Activated CD8-positive, alpha-beta T cell treated with anti-CD3 and anti-CD28 coated beads for 36 hours (primary cell): ENCODE data around the gene ASXL3. TPM values are rescaled to one million over a fixed set of nuclear protein-coding genes. Genes with fewer than 3 reads are reported as not detected.

Experiments
- ATAC-seq: fragments of 200-7000 bp; cut with Tn5 transposase; one replicate; pipeline ENCODE4 v1.10.0; 2021; ENCODE audit warnings: mild to moderate bottlenecking, moderate library complexity
- CTCF ChIA-PET: fragments of 350-600 bp; sonication (Branson Sonifier 250); formaldehyde crosslinking; loops from one replicate; lab custom pipeline; 2021; ENCODE audit warnings: antibody characterized with exemption; lab: Charles Lee
- POLR2A ChIA-PET: fragments of 350-600 bp; sonication (Branson Sonifier 250); formaldehyde crosslinking; loops from one replicate; lab custom pipeline; 2021; ENCODE audit warnings: antibody characterized with exemption; lab: Charles Lee
- DNase-seq: peaks from one replicate; pipeline ENCODE4 v3.0.0-alpha.2; 2020
- H3K27ac Mint-ChIP-seq: one replicate; pipeline ENCODE4 v1.8.0; 2021; ENCODE audit warnings: mild to moderate bottlenecking, mixed read lengths
- H3K27me3 Mint-ChIP-seq: one replicate; pipeline ENCODE4 v1.8.0; 2021; ENCODE audit warnings: mixed read lengths
- H3K36me3 Mint-ChIP-seq: one replicate; pipeline ENCODE4 v1.8.0; 2021; ENCODE audit warnings: low read depth, mixed read lengths
- H3K4me1 Mint-ChIP-seq: one replicate; pipeline ENCODE4 v1.8.0; 2021; ENCODE audit warnings: low read depth, mixed read lengths
- H3K4me3 Mint-ChIP-seq: one replicate; pipeline ENCODE4 v1.8.0; 2021; ENCODE audit warnings: mild to moderate bottlenecking, moderate library complexity, mixed read lengths
- H3K9me3 Mint-ChIP-seq: one replicate; pipeline ENCODE4 v1.8.0; 2021; ENCODE audit warnings: mixed read lengths
- intact Hi-C: fragments of 100-400 bp; cut with micrococcal nuclease; formaldehyde crosslinking; loops from one replicate; pipeline ENCODE4 v1.10.0; 2022
- total RNA-seq, 2 experiments: library from RNA; stranded (reverse); gene quantifications; one replicate each; pipeline ENCODE4 v1.2.3, GENCODE V29; 2021
- TF ChIP-seq, protein P1 (sequence below): fragments of 200-600 bp; IDR thresholded peaks from one replicate; pipeline ENCODE4 v1.8.0; 2022; ENCODE audit warnings: antibody characterized with exemption, mild to moderate bottlenecking

ASXL3 gene
- total RNA-seq, 2 experiments from 2014 or later: not detected

DNA sequence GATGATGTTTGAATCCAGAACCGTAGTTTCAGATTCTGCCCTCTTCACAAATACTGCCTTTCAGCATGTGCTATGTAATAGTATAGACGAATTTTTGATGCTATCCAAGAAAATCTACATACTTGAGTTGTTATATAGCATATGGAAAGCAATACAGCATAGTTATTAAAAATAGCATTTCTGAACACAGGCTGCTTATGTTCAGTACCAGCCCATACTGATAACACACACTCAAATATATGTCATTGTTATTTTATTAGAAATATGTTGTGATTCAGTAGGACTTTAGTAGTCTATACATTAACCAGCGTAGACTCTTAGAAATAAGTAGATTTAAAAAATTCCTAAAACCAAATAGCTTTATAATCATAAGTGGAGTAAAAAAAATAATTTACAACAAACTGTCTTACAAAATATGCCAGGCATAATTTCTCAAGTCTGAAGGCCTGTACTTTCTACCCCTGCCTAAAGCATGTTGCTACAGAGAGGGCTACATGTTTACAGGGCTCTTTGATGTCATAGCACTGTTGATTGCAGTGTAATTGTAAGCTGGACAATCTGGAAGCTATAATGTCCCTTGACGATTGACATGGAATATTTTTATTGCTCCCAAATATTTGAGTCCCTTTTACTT is 86.3 kb downstream of the ASXL3 start:
- TF ChIP-seq, protein P1, sequence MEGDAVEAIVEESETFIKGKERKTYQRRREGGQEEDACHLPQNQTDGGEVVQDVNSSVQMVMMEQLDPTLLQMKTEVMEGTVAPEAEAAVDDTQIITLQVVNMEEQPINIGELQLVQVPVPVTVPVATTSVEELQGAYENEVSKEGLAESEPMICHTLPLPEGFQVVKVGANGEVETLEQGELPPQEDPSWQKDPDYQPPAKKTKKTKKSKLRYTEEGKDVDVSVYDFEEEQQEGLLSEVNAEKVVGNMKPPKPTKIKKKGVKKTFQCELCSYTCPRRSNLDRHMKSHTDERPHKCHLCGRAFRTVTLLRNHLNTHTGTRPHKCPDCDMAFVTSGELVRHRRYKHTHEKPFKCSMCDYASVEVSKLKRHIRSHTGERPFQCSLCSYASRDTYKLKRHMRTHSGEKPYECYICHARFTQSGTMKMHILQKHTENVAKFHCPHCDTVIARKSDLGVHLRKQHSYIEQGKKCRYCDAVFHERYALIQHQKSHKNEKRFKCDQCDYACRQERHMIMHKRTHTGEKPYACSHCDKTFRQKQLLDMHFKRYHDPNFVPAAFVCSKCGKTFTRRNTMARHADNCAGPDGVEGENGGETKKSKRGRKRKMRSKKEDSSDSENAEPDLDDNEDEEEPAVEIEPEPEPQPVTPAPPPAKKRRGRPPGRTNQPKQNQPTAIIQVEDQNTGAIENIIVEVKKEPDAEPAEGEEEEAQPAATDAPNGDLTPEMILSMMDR: no peak
- ChIA-PET CTCF (interaction anchor here (1.3 kb wide), 1 partner anchor 929 kb away, joined by 3 read pairs; no protein-coding TSS in a partner anchor), POLR2A (no interaction called here)
- DNase-seq (no peak), ATAC-seq (no peak)
- Mint-ChIP-seq H3K27me3 (no peaks in the 10 kb centered on the region), H3K9me3 (no peaks in the 10 kb centered on the region), H3K27ac (no peak overlapping the region), H3K4me1 (no peaks in the 10 kb centered on the region), H3K4me3 (no peak overlapping the region), H3K36me3 (no peaks in the 10 kb centered on the region)
- intact Hi-C loops: no loop called here

DNA sequence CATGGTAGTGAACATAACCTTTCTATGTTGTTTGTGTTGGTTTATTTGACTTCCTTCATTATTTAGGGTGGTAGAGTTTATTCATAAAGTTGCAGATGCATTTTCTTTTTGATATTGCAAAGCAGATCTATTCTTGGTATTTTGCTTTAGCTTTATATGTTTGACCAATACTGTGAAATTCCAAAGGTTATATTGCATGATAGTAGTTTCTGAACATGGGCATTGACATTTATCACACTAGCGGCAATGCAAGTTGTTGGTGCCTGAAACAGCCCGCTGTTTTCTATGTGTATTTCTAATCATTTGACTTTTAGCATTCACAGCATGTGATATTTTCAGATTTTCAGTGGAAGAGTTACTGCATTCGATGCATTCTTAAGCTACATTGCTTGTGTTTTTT is 87.2 kb downstream of the ASXL3 start:
- ChIA-PET CTCF (no interaction called here), POLR2A (no interaction called here)
- H3K36me3 Mint-ChIP-seq: no peaks in the 10 kb centered on the region
- ATAC-seq (no peak), DNase-seq (no peak)
- H3K27ac Mint-ChIP-seq: no peak overlapping the region
- intact Hi-C loops: no loop called here
- H3K9me3 Mint-ChIP-seq: no peaks in the 10 kb centered on the region
- no peak overlapping the region for H3K4me3 Mint-ChIP-seq
- no peaks in the 10 kb centered on the region for H3K27me3 Mint-ChIP-seq
- TF ChIP-seq, protein P1: no peak
- no peaks in the 10 kb centered on the region for H3K4me1 Mint-ChIP-seq

DNA sequence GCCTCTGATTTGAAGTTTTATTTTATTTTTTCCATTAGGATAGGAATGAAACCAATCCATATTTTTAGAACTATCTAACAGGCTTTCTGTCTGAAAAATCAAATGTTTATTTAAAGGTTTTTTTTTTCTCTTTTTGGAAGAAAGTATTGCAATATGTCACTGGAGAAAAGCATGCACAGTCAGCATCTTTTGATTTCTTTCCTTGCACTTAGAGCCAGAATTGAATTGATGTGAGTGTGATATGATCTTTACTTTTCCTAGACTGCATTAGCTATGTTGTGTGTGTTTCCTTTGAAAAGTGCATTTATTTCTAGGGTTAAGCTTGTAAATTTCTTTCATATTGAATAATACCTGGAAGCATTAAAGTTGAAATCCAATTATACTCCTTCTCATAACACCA is 87.6 kb downstream of the ASXL3 start:
- Mint-ChIP-seq H3K27ac (no peak overlapping the region), H3K9me3 (no peaks in the 10 kb centered on the region), H3K36me3 (no peaks in the 10 kb centered on the region), H3K4me3 (no peak overlapping the region), H3K27me3 (no peaks in the 10 kb centered on the region), H3K4me1 (no peaks in the 10 kb centered on the region)
- CTCF ChIA-PET: no interaction called here
- ATAC-seq (no peak), DNase-seq (no peak)
- POLR2A ChIA-PET: no interaction called here
- intact Hi-C loops: no loop called here
- TF ChIP-seq, protein P1: no peak

DNA sequence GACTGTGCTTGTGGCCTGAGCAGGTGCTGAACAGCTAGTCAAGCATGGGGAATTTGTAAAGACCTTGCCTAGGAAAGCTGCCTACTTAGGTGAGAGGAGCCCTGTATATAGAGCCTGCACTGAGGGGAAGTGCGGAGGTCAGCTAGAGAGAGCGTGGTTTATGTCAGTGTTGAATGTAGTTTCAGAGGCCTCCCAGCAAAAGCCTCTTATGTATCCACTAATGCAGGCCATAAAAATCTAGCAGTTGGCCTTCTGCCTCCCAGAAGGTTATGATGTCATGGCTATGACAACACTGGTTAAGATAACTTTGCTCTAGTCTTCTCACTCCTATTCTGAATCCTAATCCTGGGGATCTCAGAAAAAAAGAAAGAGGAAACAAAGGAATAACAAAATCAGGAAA is 88.9 kb downstream of the ASXL3 start:
- intact Hi-C loops: no loop called here
- TF ChIP-seq, protein P1: no peak

DNA sequence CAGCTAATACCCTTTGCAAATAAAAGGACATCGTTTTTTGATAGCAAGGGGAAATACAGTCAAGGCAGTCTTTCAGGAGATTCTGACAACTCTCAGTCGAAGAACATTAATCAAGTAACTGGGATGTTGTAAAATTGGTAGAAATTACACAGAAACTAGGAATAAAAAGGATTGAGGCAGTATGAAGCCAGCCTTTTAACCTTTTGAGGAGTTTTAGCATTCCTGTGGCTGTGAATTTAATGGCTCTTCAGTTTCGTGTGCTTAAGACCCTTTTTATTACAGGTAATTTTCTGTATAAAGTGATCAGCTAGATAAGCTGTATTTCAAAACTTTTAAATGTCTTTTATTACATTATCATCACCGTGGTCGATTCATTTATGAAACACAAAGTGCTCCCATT is 91.6 kb downstream of the ASXL3 start:
- H3K27ac Mint-ChIP-seq: no peak overlapping the region
- DNase-seq: no peak
- POLR2A ChIA-PET: no interaction called here

More for the DNA sequence above, 88.9 kb downstream of the ASXL3 start:
- no peak for DNase-seq
- no peaks in the 10 kb centered on the region for H3K36me3 Mint-ChIP-seq
- no peaks in the 10 kb centered on the region for H3K4me1 Mint-ChIP-seq
- ATAC-seq: no peak
- ChIA-PET CTCF (interaction anchor here (1.0 kb wide), 1 partner anchor 24 kb away, joined by 3 read pairs; no protein-coding TSS in a partner anchor), POLR2A (no interaction called here)
- H3K27ac Mint-ChIP-seq: no peak overlapping the region
- no peak overlapping the region for H3K4me3 Mint-ChIP-seq
- H3K9me3 Mint-ChIP-seq: peaks cover 3% of the 10 kb centered on the region
- no peaks in the 10 kb centered on the region for H3K27me3 Mint-ChIP-seq

More for the DNA sequence above, 91.6 kb downstream of the ASXL3 start:
- TF ChIP-seq, protein P1: no peak
- H3K36me3 Mint-ChIP-seq: no peaks in the 10 kb centered on the region
- CTCF ChIA-PET: no interaction called here
- no peak overlapping the region for H3K4me3 Mint-ChIP-seq
- peaks cover 8% of the 10 kb centered on the region for H3K9me3 Mint-ChIP-seq
- H3K27me3 Mint-ChIP-seq: no peaks in the 10 kb centered on the region
- intact Hi-C loops: no loop called here
- no peak for ATAC-seq
- H3K4me1 Mint-ChIP-seq: no peaks in the 10 kb centered on the region
